Aorta (tissue), 5 donors: Measurements from ENCODE around the gene TBC1D2. TPM values are rescaled to one million over a fixed set of nuclear protein-coding genes. Genes with fewer than 3 reads are reported as not detected.

Experiments
- ATAC-seq: fragments of 200-7000 bp; cut with Tn5 transposase; one replicate; pipeline ENCODE4 v1.9.1; 2022; ENCODE audit warnings: moderate library complexity; ENCODE audit not compliant: low FRiP score
- DNase-seq, 2 donors: peaks; one replicate each; pipeline ENCODE4 v3.0.0-alpha.2; 2020
- H3K27ac ChIP-seq, 2 donors: one replicate each; pipeline ENCODE4 v1.5.1; 2013; ENCODE audit warnings: low read length in 2 of 2, mild to moderate bottlenecking in 2 of 2, moderate library complexity in 2 of 2, control low read depth in 1 of 2, inconsistent platforms in 1 of 2, low read depth in 1 of 2
- H3K27me3 ChIP-seq, 2 donors: one replicate each; pipeline ENCODE4 v1.6.1; 2013; ENCODE audit warnings: control low read depth in 1 of 2, low read length in 1 of 2, mild to moderate bottlenecking in 1 of 2, moderate library complexity in 1 of 2; ENCODE audit not compliant: insufficient read depth in 2 of 2, control insufficient read depth in 1 of 2
- H3K36me3 ChIP-seq, 2 donors: one replicate each; pipeline ENCODE4 v1.6.1; 2013; ENCODE audit warnings: control low read depth in 1 of 2, low read length in 1 of 2, mild to moderate bottlenecking in 1 of 2; ENCODE audit not compliant: insufficient read depth in 2 of 2, control insufficient read depth in 1 of 2
- H3K4me1 ChIP-seq, 2 donors: one replicate each; pipeline ENCODE4 v1.6.1; 2013; ENCODE audit warnings: low read length in 2 of 2, control low read depth in 1 of 2, mild to moderate bottlenecking in 1 of 2, moderate library complexity in 1 of 2; ENCODE audit not compliant: insufficient read depth in 2 of 2, control insufficient read depth in 1 of 2
- H3K4me3 ChIP-seq, 2 donors: one replicate each; pipeline ENCODE4 v1.5.1; 2013; ENCODE audit warnings: low read length in 2 of 2, control low read depth in 1 of 2, mild to moderate bottlenecking in 1 of 2
- H3K9me3 ChIP-seq: one replicate; pipeline ENCODE4 v1.6.1; 2013; ENCODE audit warnings: mild to moderate bottlenecking, low read length; ENCODE audit not compliant: control insufficient read depth
- WGBS, 2 donors: extraction: QIAGEN DNeasy Blood & Tissue Kit; methylation state at CpG; one replicate each; pipeline ENCODE4 v1.1.7; 2013; 5-methylcytosine and 5-hydroxymethylcytosine counted together
- intact Hi-C, 2 donors: fragments of 100-400 bp; cut with DNase I; formaldehyde crosslinking; loops; one replicate each; pipeline versions ENCODE4 v1.14.2 to v1.15.0; 2022
- polyA plus RNA-seq, 2 donors: library from polyadenylated mRNA; stranded (reverse); fragments of 200-250 nt; gene quantifications; one replicate each; pipeline ENCODE4 v1.2.3, GENCODE V29; 2013
- total RNA-seq, 2 donors: library from RNA; stranded (reverse); fragmentation: NEBNext Ultra II Directional; extraction: Animal tissue kit (Norgen Biotek cat#: 25700); gene quantifications; one replicate each; pipeline ENCODE4 v1.2.1, GENCODE V29; 2021
- donor health status: healthy with polysubstance abuse.
- donor health status: Bipolar disorder and iron deficiency.
- donor health status: DM: no; HTN: no; CAD: no.
- donor health status: DM: no; HTN: no; CAD: no.
- donor health status: DM: yes; HTN: yes; CAD: no.

Gene TBC1D2
- total and polyA plus RNA-seq, 4 donors = 6.0 to 12.4 (median 8.4) TPM

- Histone ChIP-seq H3K4me3 (no peak overlapping the region), H3K27me3 (no peaks in the 10 kb centered on the region), H3K27ac (no peak overlapping the region), H3K4me1 (no peaks in the 10 kb centered on the region), H3K36me3 (no peaks in the 10 kb centered on the region), H3K9me3 (no peaks in the 10 kb centered on the region)
- intact Hi-C loops = loop anchor here in 1 of 2 donors (5.0 kb wide), 1 partner anchor 51 kb away; no protein-coding TSS in a partner anchor
- 90 to 92% methylated on average over 7 of the region's 7 CpGs for WGBS, 2 donors
- DNase-seq (no peak), ATAC-seq (no peak)
Measured at GRCh38 chr9:98201749-98202148, 53.7 kb downstream of the TBC1D2 start.

DNA sequence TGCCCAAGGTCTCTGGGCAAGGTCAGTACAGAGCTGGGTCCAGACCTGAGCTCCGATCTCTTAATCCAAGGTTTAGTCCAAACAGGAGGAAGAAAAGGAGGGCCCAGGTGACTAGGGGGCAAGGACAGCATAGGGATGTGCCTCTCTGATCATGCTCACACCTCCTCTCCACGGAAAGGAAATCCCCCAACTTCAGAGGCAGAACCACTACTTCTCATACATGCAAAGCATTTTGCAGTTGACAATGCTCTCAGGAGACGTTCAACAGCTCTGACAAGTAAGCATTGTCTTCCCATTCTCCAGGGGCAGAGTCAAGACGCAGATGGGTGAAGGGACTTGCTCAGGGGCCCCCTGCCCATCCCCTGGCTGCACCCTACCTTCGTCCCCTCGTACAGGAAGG lies 54.3 kb downstream of the TBC1D2 start:
- ATAC-seq = no peak
- 78 to 83% methylated on average over 6 of the region's 6 CpGs for WGBS, 2 donors
- Histone ChIP-seq H3K9me3 (no peaks in the 10 kb centered on the region), H3K36me3 (no peaks in the 10 kb centered on the region), H3K27ac (no peak overlapping the region), H3K4me3 (no peak overlapping the region), H3K27me3 (no peaks in the 10 kb centered on the region), H3K4me1 (no peaks in the 10 kb centered on the region)
- DNase-seq = no peak
- intact Hi-C loops = loop anchor here in 1 of 2 donors (5.0 kb wide), 1 partner anchor 51 kb away; no protein-coding TSS in a partner anchor

GRCh38 chr9:98199388-98200033 lies 55.9 kb downstream of the TBC1D2 start:
- intact Hi-C loops = loop anchor here (5.0 to 10.0 kb wide), 3 partner anchors 53 to 595 kb away; partner anchors contain the start of genes ANKS6 (in 1 of the 2) and TRIM14 (in 1 of the 2)
- no peak for ATAC-seq

GRCh38 chr9:98195671-98196070 lies 59.8 kb downstream of the TBC1D2 start:
- Histone ChIP-seq H3K4me3 (no peak overlapping the region), H3K4me1 (no peaks in the 10 kb centered on the region), H3K27ac (no peak overlapping the region), H3K27me3 (no peaks in the 10 kb centered on the region), H3K9me3 (no peaks in the 10 kb centered on the region), H3K36me3 (no peaks in the 10 kb centered on the region)
- DNase-seq (no peak), ATAC-seq (no peak)
- intact Hi-C loops = loop anchor here (10.0 kb wide), 2 partner anchors 81 to 599 kb away; partner anchors contain the start of genes ANKS6 (in 1 of the 2) and TRIM14 (in 1 of the 2)
- WGBS, 2 donors = 85 to 89% methylated on average over 4 of the region's 4 CpGs

More at GRCh38 chr9:98199388-98200033, 55.9 kb downstream of the TBC1D2 start:
- Histone ChIP-seq H3K27me3 (no peaks in the 10 kb centered on the region), H3K36me3 (no peaks in the 10 kb centered on the region), H3K4me3 (no peak overlapping the region), H3K27ac (no peak overlapping the region), H3K4me1 (no peaks in the 10 kb centered on the region), H3K9me3 (no peaks in the 10 kb centered on the region)
- no peak for DNase-seq
- 88 to 92% methylated on average over 16 to 20 of the region's 20 CpGs for WGBS, 2 donors

GRCh38 chr9:98193336-98193944 lies 62.0 kb downstream of the TBC1D2 start:
- Histone ChIP-seq H3K27ac (no peak overlapping the region), H3K4me1 (no peaks in the 10 kb centered on the region), H3K9me3 (no peaks in the 10 kb centered on the region), H3K36me3 (no peaks in the 10 kb centered on the region), H3K27me3 (no peaks in the 10 kb centered on the region), H3K4me3 (no peak overlapping the region)
- DNase-seq (no peak), ATAC-seq (no peak)
- intact Hi-C loops = loop anchor here (2.0 to 10.0 kb wide), 3 partner anchors 79 to 601 kb away; partner anchors contain the start of genes ANKS6 (in 1 of the 2), TRIM14 (in 1 of the 2) and TRMO (in 1 of the 2)
- WGBS, 2 donors = 56 to 58% methylated on average over 8 of the region's 8 CpGs

GRCh38 chr9:98192503-98193335 lies 62.7 kb downstream of the TBC1D2 start, which contains the start of gene CORO2A:
CORO2A (minus strand) TSS chr9:98192637; CDS start chr9:98157660, 34,977 bp downstream.
- Histone ChIP-seq H3K9me3 (no peaks in the 10 kb centered on the region), H3K36me3 (no peaks in the 10 kb centered on the region), H3K4me1 (no peaks in the 10 kb centered on the region), H3K27ac (no peak within 1 kb of the TSS), H3K4me3 (peak within 1 kb of the TSS; percentile 62), H3K27me3 (no peaks in the 10 kb centered on the region)
- WGBS, 2 donors = 1% methylated on average over 50 to 95 of the region's 95 CpGs
- intact Hi-C loops = loop anchor here (2.0 to 10.0 kb wide), 3 partner anchors 78 to 602 kb away; partner anchors contain the start of genes ANKS6 (in 1 of the 2), TRIM14 (in 1 of the 2) and TRMO (in 1 of the 2)
- DNase-seq (peak; percentile 78 to 90), ATAC-seq (peak; percentile 87)

DNA sequence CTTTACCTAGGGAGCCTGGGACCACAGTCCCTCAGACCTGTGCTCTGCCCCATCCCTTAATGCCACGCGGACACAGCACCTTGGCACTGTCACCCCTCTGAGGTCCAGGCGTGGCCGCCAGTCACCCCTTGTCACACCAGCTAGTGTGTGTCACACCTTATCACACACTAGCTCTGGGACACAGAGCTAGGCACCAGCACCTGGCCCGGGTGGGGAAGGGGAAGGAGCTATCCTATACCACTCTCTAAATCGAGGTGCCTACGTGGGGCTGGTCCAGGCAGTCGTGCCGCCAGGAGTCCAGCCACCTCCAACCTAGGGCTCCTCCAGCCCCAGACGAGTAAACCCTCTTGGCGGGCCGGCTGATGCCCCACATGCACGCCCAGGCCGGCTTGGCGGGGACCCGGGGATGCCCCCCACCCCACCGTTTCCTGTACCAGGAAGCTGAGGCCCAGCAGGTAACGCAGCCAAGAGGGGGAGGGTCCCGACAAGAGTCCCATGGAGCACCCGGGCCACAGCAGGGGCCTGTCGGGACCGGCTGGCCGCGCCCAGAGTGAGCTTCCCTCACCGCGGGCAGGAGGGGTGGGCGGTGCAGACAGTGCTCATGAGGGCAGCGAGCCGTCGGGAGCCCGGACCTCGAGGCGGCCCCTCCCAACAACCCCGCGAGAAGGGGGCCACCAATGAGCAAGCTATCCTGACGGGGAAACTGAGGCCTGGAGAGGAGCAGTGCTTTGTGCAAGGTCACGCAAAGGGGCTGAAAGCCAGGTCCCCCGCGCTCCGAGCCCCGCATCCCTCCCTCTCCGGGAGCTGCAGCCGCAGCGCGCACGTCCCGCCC lies 63.6 kb downstream of the TBC1D2 start:
- no peaks in the 10 kb centered on the region for H3K36me3 ChIP-seq
- ATAC-seq (peak; percentile 11), DNase-seq (peak in 1 of 2 donors; percentile 55)
- 21 to 26% methylated on average over 35 to 47 of the region's 47 CpGs for WGBS, 2 donors
- H3K27ac ChIP-seq = no peak overlapping the region
- no peaks in the 10 kb centered on the region for H3K4me1 ChIP-seq
- no peaks in the 10 kb centered on the region for H3K9me3 ChIP-seq
- no peaks in the 10 kb centered on the region for H3K27me3 ChIP-seq
- intact Hi-C loops = loop anchor here (2.0 to 10.0 kb wide), 3 partner anchors 77 to 603 kb away; partner anchors contain the start of genes ANKS6 (in 1 of the 2), TRIM14 (in 1 of the 2) and TRMO (in 1 of the 2)
- peak overlapping the region; percentile 62 for H3K4me3 ChIP-seq
